ENCODE data around the gene ZNF777.

- TF ChIP-seq EZH2phosphoT487 (IDR thresholded peaks at IDR 0.05; ENCODE audit: low read length) = no peak
- TF ChIP-seq EZH2 (optimal IDR thresholded peaks at IDR 0.05; ENCODE audit: low read depth, low read length) = no peak
Observed at GRCh38 chr7:149455175-149455950, 5.5 kb downstream of the ZNF777 start.
